Superior temporal gyrus (tissue), 1 donor: ENCODE data around the gene ARHGEF17.

ENCODE experiments used
- DNase-seq: peaks from one replicate; pipeline ENCODE4 v3.0.0-alpha.2; 2016; ENCODE audit errors: extremely low spot score

The ARHGEF17 gene

GRCh38 chr11:73314117-73314961 lies 6.3 kb downstream of the ARHGEF17 start:
- DNase-seq = peak; percentile 87

- DNase-seq = no peak
These were observed 7.4 kb downstream of the ARHGEF17 start for GRCh38 chr11:73315293-73316020.

- no peak for DNase-seq
These were observed 8.3 kb downstream of the ARHGEF17 start for GRCh38 chr11:73316422-73316821.

GRCh38 chr11:73317373-73317772 lies 9.3 kb downstream of the ARHGEF17 start:
- peak; percentile 75 for DNase-seq

GRCh38 chr11:73317803-73318202 lies 9.7 kb downstream of the ARHGEF17 start:
- no peak for DNase-seq

- DNase-seq = no peak
These were observed 10.5 kb downstream of the ARHGEF17 start for GRCh38 chr11:73318501-73319011.

GRCh38 chr11:73320763-73321603 lies 12.9 kb downstream of the ARHGEF17 start:
- DNase-seq = no peak

GRCh38 chr11:73321604-73322381 lies 13.7 kb downstream of the ARHGEF17 start:
- DNase-seq = no peak

- no peak for DNase-seq
These were observed 14.6 kb downstream of the ARHGEF17 start for GRCh38 chr11:73322382-73323306.

- no peak for DNase-seq
These were observed 15.4 kb downstream of the ARHGEF17 start for GRCh38 chr11:73323464-73323863.

- no peak for DNase-seq
These were observed 16.0 kb downstream of the ARHGEF17 start for GRCh38 chr11:73324116-73324515.

- no peak for DNase-seq
These were observed 16.6 kb downstream of the ARHGEF17 start for GRCh38 chr11:73324665-73325035.

- DNase-seq = no peak
These were observed 17.2 kb downstream of the ARHGEF17 start for GRCh38 chr11:73325036-73325981.

- no peak for DNase-seq
These were observed 19.1 kb downstream of the ARHGEF17 start for GRCh38 chr11:73326929-73327811.

GRCh38 chr11:73327812-73328364 lies 19.8 kb downstream of the ARHGEF17 start:
- DNase-seq = no peak

GRCh38 chr11:73330569-73331093 lies 22.6 kb downstream of the ARHGEF17 start:
- DNase-seq = no peak
